KMS-11 (cell line): Measurements from ENCODE around the gene WNT5A.

Experiments used
- H2AFZ ChIP-seq: fragments of 200-600 bp; sonication (generic); 2 replicates; pipeline ENCODE4 v1.6.1; 2016; ENCODE audit warnings: antibody characterized with exemption, mixed run types, low read depth
- H3K27ac ChIP-seq: fragments of 200-600 bp; sonication (generic); 2 replicates; pipeline ENCODE4 v1.6.1; 2016; ENCODE audit warnings: mild to moderate bottlenecking, mixed run types
- H3K27me3 ChIP-seq: fragments of 200-600 bp; sonication (generic); 2 replicates; pipeline ENCODE4 v1.6.1; 2017; ENCODE audit warnings: mild to moderate bottlenecking, low read depth, mixed run types, moderate library complexity; ENCODE audit not compliant: insufficient read depth
- H3K36me3 ChIP-seq: fragments of 200-600 bp; sonication (generic); 2 replicates; pipeline ENCODE4 v1.6.1; 2017; ENCODE audit warnings: mild to moderate bottlenecking, mixed run types; ENCODE audit not compliant: insufficient read depth
- H3K4me1 ChIP-seq: fragments of 200-600 bp; sonication (generic); 2 replicates; pipeline ENCODE4 v1.6.1; 2016; ENCODE audit warnings: mild to moderate bottlenecking, low read depth, mixed run types; ENCODE audit not compliant: poor library complexity, severe bottlenecking
- H3K4me2 ChIP-seq: fragments of 200-600 bp; sonication (generic); 2 replicates; pipeline ENCODE4 v1.7.0; 2016; ENCODE audit warnings: mild to moderate bottlenecking, mixed run types
- H3K4me3 ChIP-seq: fragments of 200-600 bp; sonication (generic); IDR thresholded peaks from 2 replicates; pipeline ENCODE4 v1.6.1; 2017; ENCODE audit warnings: low read depth, low read length, mixed read lengths; ENCODE audit not compliant: insufficient read depth
- H3K79me2 ChIP-seq: fragments of 200-600 bp; sonication (generic); 2 replicates; pipeline ENCODE4 v1.6.1; 2016; ENCODE audit warnings: low read depth, mixed run types; ENCODE audit not compliant: insufficient read depth
- H3K9ac ChIP-seq: fragments of 200-600 bp; sonication (generic); 2 replicates; pipeline ENCODE4 v1.6.1; 2016; ENCODE audit warnings: mild to moderate bottlenecking, mixed run types
- H4K20me1 ChIP-seq: fragments of 200-600 bp; sonication (generic); 2 replicates; pipeline ENCODE4 v1.6.1; 2016; ENCODE audit warnings: mild to moderate bottlenecking, mixed run types; ENCODE audit not compliant: insufficient read depth
- TF ChIP-seq, protein P1 (sequence below): fragments of 200-600 bp; sonication (generic); conservative IDR thresholded peaks from 2 replicates; pipeline ENCODE4 v1.6.1; 2017; ENCODE audit warnings: low read depth, mild to moderate bottlenecking, antibody characterized with exemption, low read length, moderate library complexity, mixed read lengths

Gene WNT5A

DNA sequence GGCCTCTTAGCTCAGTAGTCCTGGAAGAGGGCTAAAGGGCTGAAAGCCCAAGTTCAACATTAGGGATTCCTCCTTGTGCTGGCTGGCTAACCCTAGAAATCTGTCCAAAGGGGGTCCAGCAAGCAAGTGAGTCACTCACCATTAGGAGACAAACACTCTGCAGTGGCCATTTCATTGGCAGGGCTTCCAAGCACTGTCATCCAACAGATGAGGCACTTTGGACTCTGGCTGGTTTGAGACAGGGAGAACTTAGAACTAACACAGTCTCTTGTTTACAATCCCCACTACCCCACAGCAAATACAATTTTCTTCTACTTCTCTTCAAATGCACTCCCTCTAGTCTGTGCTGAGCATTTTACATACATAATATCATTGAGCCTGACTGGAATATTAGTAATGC is 10.1 kb upstream of the WNT5A start:
- Histone ChIP-seq H3K27me3 (no peaks in the 10 kb centered on the region), H3K79me2 (no peaks in the 10 kb centered on the region), H3K27ac (no peak overlapping the region), H3K4me1 (no peaks in the 10 kb centered on the region), H3K9ac (no peak overlapping the region), H4K20me1 (no peaks in the 10 kb centered on the region), H2AFZ (no peak overlapping the region), H3K36me3 (no peaks in the 10 kb centered on the region), H3K4me2 (no peak overlapping the region), H3K4me3 (no peak overlapping the region)
- TF ChIP-seq, protein P1, sequence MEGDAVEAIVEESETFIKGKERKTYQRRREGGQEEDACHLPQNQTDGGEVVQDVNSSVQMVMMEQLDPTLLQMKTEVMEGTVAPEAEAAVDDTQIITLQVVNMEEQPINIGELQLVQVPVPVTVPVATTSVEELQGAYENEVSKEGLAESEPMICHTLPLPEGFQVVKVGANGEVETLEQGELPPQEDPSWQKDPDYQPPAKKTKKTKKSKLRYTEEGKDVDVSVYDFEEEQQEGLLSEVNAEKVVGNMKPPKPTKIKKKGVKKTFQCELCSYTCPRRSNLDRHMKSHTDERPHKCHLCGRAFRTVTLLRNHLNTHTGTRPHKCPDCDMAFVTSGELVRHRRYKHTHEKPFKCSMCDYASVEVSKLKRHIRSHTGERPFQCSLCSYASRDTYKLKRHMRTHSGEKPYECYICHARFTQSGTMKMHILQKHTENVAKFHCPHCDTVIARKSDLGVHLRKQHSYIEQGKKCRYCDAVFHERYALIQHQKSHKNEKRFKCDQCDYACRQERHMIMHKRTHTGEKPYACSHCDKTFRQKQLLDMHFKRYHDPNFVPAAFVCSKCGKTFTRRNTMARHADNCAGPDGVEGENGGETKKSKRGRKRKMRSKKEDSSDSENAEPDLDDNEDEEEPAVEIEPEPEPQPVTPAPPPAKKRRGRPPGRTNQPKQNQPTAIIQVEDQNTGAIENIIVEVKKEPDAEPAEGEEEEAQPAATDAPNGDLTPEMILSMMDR, result no peak

DNA sequence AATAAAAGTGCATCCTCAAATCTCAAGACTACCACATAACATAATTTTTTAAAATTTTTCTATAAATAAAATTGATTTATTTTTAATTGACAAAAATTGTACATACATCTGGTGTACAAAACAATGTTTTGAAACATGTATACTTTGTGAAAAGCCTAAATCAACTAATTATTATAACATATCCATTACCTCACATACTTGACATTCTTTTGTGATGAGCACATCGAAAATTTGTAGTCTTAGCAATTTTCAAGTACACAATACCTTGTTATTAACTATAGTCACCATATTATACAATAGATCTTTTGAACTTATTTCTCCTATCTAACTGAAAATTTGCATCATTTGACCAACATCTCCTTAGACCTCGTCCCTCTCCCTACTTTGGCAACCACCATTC is 7.9 kb upstream of the WNT5A start:
- peaks cover 10% of the 10 kb centered on the region for H3K4me1 ChIP-seq
- H3K79me2 ChIP-seq, result no peaks in the 10 kb centered on the region
- no peak overlapping the region for H3K4me3 ChIP-seq
- no peak overlapping the region for H3K9ac ChIP-seq
- no peak overlapping the region for H3K4me2 ChIP-seq
- TF ChIP-seq, protein P1, result no peak
- no peak overlapping the region for H3K27ac ChIP-seq
- H2AFZ ChIP-seq, result no peak overlapping the region
- no peaks in the 10 kb centered on the region for H3K27me3 ChIP-seq
- H3K36me3 ChIP-seq, result no peaks in the 10 kb centered on the region
- no peaks in the 10 kb centered on the region for H4K20me1 ChIP-seq

DNA sequence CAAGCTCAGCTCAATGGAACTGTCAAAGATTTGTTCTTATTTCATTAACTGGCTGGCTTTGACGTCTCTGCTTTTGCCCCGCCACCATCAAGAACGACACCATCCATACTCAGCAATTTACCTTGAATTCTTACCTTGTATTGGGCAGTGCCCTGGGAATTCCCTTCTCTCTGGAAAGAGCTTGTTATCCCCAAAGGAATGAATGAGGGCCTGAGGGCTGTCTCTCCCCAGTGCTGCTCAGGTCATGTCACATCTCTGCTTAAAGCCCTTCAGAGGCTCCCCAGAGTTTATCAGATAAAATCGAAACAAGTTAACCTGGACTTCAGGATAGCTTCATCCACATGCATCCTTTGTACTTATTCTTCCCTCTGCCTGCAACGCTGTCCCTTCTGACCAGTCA is 5.9 kb upstream of the WNT5A start:
- H3K36me3 ChIP-seq, result no peaks in the 10 kb centered on the region
- no peak overlapping the region for H3K9ac ChIP-seq
- no peaks in the 10 kb centered on the region for H3K79me2 ChIP-seq
- no peak overlapping the region for H3K27ac ChIP-seq
- no peak overlapping the region for H3K4me2 ChIP-seq
- TF ChIP-seq, protein P1, result no peak
- H4K20me1 ChIP-seq, result no peaks in the 10 kb centered on the region
- H3K4me1 ChIP-seq, result peaks cover 17% of the 10 kb centered on the region
- no peaks in the 10 kb centered on the region for H3K27me3 ChIP-seq
- no peak overlapping the region for H2AFZ ChIP-seq
- H3K4me3 ChIP-seq, result no peak overlapping the region

DNA sequence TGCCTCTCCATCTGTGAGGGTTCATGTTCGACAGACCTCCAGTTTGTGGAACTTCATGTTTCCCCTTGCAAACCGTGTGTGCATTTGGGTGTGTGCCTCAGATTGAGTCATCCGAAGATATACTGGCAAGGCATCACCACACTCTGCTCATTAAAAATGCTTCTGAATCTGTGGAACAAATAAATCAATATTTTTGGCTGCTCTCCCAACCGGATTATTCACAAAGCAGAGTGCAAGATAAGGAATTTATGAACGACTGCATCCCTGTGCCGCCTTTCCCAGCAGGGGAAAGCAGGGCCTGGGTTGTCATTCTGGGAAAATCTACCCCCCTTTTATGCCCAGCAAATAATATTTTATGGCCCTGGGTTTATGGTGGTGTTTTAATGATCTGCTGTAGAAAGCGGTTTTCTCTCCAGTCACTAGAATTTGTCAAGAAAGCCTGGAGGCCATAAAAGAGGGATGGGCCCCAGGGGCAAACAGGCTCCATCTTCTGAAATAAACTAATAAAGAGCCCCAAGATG is 4.2 kb upstream of the WNT5A start:
- H3K9ac ChIP-seq, result no peak overlapping the region

More for the DNA sequence above, 4.2 kb upstream of the WNT5A start:
- TF ChIP-seq, protein P1, result no peak
- no peak overlapping the region for H3K4me3 ChIP-seq
- H2AFZ ChIP-seq, result no peak overlapping the region
- peaks cover 17% of the 10 kb centered on the region for H3K4me1 ChIP-seq
- no peaks in the 10 kb centered on the region for H3K36me3 ChIP-seq
- H3K79me2 ChIP-seq, result no peaks in the 10 kb centered on the region
- no peak overlapping the region for H3K27ac ChIP-seq
- H4K20me1 ChIP-seq, result no peaks in the 10 kb centered on the region
- no peak overlapping the region for H3K4me2 ChIP-seq
- H3K27me3 ChIP-seq, result no peaks in the 10 kb centered on the region
